ENCODE measurements around the gene LPAR3. TPM values are rescaled to one million over a fixed set of nuclear protein-coding genes. Genes with fewer than 3 reads are reported as not detected.

Gene LPAR3
- total RNA-seq, 1 donor from 2014 or later, result 0.67 TPM

DNA sequence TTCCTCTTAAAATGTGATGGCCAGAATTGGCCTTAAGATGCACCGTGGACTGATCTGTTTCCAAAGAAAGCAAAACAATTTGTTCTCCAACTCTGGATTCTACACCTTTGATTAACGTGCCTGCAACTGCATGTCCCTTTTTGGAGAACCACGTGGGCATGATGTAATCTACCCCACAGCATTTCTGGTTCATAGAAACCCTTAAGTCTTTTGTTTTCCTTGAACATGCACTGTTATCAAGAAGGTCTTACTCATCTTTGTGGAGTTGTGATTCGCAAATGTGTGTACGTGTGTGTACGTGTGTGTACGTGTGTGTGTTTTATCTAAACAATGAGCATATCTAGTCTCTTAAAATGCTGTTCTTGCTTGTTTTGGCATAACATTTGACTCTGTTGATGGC is 57.8 kb downstream of the LPAR3 start:
- Mint-ChIP-seq H3K36me3 (no peaks in the 10 kb centered on the region), H3K27me3 (ENCODE audit: low read depth) (peaks cover 4% of the 10 kb centered on the region), H3K27ac (no peak overlapping the region), H3K9me3 (peaks cover 4% of the 10 kb centered on the region), H3K4me3 (no peak overlapping the region), H3K4me1 (peaks cover 2% of the 10 kb centered on the region)
- TF ChIP-seq, protein P1, sequence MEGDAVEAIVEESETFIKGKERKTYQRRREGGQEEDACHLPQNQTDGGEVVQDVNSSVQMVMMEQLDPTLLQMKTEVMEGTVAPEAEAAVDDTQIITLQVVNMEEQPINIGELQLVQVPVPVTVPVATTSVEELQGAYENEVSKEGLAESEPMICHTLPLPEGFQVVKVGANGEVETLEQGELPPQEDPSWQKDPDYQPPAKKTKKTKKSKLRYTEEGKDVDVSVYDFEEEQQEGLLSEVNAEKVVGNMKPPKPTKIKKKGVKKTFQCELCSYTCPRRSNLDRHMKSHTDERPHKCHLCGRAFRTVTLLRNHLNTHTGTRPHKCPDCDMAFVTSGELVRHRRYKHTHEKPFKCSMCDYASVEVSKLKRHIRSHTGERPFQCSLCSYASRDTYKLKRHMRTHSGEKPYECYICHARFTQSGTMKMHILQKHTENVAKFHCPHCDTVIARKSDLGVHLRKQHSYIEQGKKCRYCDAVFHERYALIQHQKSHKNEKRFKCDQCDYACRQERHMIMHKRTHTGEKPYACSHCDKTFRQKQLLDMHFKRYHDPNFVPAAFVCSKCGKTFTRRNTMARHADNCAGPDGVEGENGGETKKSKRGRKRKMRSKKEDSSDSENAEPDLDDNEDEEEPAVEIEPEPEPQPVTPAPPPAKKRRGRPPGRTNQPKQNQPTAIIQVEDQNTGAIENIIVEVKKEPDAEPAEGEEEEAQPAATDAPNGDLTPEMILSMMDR (IDR thresholded peaks at IDR 0.05; ENCODE audit: unreplicated experiment), result no peak
- DNase-seq (ENCODE audit: low spot score in 2 of 2, unreplicated experiment in 2 of 2), result no peak

DNA sequence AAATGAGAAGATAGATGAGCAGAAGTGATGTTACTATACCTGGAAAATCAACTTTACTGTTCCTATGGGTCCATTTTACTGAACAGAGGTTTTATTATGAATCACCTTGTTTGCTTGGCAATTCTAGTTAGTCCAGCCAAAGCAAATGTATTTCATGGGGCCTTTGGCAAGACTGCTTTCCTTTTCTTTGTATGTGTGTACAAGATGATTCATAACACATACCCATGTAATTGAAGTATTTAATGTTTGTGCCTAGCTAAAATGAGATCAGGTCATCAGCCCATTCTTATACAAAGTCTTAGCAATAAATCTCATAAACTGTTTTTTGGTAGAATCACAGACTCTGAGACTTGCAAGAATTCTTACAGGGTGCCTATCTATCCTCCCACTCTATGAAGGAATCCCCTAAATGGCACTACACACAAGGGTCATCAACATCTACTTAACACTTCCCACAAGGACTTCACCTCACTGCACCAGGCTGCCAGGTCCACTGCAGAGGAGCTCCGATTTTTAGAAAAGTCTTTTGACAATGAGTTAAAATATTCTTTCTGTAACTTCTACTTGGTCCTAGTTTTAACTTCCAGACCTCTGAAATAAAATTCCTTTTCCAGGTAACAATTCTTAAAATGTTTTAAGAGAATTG is 58.5 kb downstream of the LPAR3 start:
- peaks cover 2% of the 10 kb centered on the region for H3K4me1 Mint-ChIP-seq
- H3K27ac Mint-ChIP-seq, result no peak overlapping the region
- no peaks in the 10 kb centered on the region for H3K36me3 Mint-ChIP-seq
- TF ChIP-seq, protein P1 (IDR thresholded peaks at IDR 0.05; ENCODE audit: unreplicated experiment), result no peak
- H3K4me3 Mint-ChIP-seq, result no peak overlapping the region
- peaks cover 6% of the 10 kb centered on the region for H3K9me3 Mint-ChIP-seq
- peaks cover 4% of the 10 kb centered on the region for H3K27me3 Mint-ChIP-seq (ENCODE audit: low read depth)
- no peak for DNase-seq (ENCODE audit: low spot score in 2 of 2, unreplicated experiment in 2 of 2)

- TF ChIP-seq, protein P1 (IDR thresholded peaks at IDR 0.05; ENCODE audit: unreplicated experiment), result no peak
- no peak for DNase-seq (ENCODE audit: low spot score in 2 of 2, unreplicated experiment in 2 of 2)
- Mint-ChIP-seq H3K4me1 (peaks cover 2% of the 10 kb centered on the region), H3K36me3 (no peaks in the 10 kb centered on the region), H3K27me3 (ENCODE audit: low read depth) (no peaks in the 10 kb centered on the region), H3K4me3 (no peak overlapping the region), H3K9me3 (peaks cover 9% of the 10 kb centered on the region), H3K27ac (no peak overlapping the region)
Measured at GRCh38 chr1:84833194-84833593, 59.8 kb downstream of the LPAR3 start.

DNA sequence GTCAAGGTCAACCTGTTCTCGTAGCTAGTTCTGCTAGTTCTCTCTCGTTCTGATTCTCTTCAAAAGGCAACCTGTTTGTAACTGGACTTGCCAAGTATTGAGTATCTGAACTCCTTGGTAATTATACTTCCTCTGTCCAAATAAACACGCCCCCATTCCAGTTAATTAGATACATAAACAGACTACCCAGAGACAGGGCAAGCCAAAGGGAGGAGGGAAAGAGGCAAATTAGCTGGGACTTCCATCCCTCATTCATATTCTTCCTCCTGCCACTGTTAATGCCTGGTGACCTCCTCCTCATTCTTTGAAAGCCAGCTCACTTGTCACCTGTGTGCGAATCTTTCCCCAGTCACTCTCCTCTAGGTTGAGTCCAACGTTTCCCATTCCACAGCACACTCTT is 62.9 kb downstream of the LPAR3 start:
- no peaks in the 10 kb centered on the region for H3K27me3 Mint-ChIP-seq (ENCODE audit: low read depth)
- DNase-seq (ENCODE audit: low spot score in 2 of 2, unreplicated experiment in 2 of 2), result no peak
- no peak overlapping the region for H3K4me3 Mint-ChIP-seq
- no peak overlapping the region for H3K27ac Mint-ChIP-seq
- peaks cover 11% of the 10 kb centered on the region for H3K4me1 Mint-ChIP-seq
- TF ChIP-seq, protein P1 (IDR thresholded peaks at IDR 0.05; ENCODE audit: unreplicated experiment), result no peak
- H3K9me3 Mint-ChIP-seq, result peaks cover 8% of the 10 kb centered on the region
- H3K36me3 Mint-ChIP-seq, result no peaks in the 10 kb centered on the region

DNA sequence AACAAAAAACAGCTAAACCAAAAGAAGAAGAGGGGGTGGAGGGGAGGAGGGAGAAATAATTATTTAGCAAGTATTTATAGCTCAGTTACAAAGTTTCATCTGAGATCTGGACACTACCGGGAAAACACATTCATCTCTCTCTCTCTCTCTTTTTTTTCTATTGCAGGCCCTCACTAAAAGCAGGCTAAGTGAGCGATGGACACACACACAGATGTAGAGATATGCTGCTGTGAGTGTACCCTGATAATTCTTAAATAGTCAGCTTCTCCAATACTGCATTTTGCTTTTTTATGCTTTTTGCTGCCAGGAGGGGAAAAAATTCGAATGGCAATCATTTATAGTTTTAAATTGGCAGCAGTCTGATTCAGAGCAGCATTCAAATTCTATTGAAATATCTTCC is 65.0 kb downstream of the LPAR3 start:
- TF ChIP-seq, protein P1 (IDR thresholded peaks at IDR 0.05; ENCODE audit: unreplicated experiment), result no peak
- Mint-ChIP-seq H3K27ac (no peak overlapping the region), H3K36me3 (no peaks in the 10 kb centered on the region), H3K9me3 (peaks cover 8% of the 10 kb centered on the region), H3K4me3 (no peak overlapping the region), H3K27me3 (ENCODE audit: low read depth) (no peaks in the 10 kb centered on the region), H3K4me1 (peaks cover 11% of the 10 kb centered on the region)
- no peak for DNase-seq (ENCODE audit: low spot score in 2 of 2, unreplicated experiment in 2 of 2)

DNA sequence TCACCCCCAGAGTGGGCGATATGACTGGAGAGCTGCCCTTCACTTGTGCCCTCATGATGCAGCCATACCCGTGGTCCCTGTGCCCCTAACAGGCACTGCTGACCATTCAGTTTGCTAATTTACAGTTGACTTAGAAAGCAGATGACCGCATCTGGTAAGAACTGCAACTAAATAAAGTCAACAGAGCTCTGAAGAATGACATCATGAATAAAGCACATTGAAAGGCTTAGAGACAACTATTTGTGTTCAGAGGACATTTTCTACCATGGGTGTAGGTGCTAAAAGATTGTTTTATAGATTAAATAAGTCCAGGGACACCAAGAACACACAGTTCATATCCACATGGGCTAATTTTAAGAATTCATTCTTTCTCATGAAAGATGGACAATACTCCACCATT is 65.5 kb downstream of the LPAR3 start:
- Mint-ChIP-seq H3K27ac (no peak overlapping the region), H3K27me3 (ENCODE audit: low read depth) (no peaks in the 10 kb centered on the region), H3K9me3 (peaks cover 8% of the 10 kb centered on the region), H3K4me1 (peaks cover 11% of the 10 kb centered on the region), H3K4me3 (no peak overlapping the region), H3K36me3 (no peaks in the 10 kb centered on the region)
- DNase-seq (ENCODE audit: low spot score in 2 of 2, unreplicated experiment in 2 of 2), result no peak
- TF ChIP-seq, protein P1 (IDR thresholded peaks at IDR 0.05; ENCODE audit: unreplicated experiment), result no peak
